ENCODE data around the gene ANKS6. TPM values are rescaled to one million over a fixed set of nuclear protein-coding genes. Genes with fewer than 3 reads are reported as not detected.

The ANKS6 gene
- polyA plus RNA-seq, 1 donor from 2014 or later: 16.6 TPM

GRCh38 chr9:98750364-98751060, 45.8 kb downstream of the ANKS6 start:
- H3K9ac ChIP-seq (ENCODE audit: low read length): no peak overlapping the region
- H3K9me3 ChIP-seq (ENCODE audit: low read length): no peaks in the 10 kb centered on the region
- no peak overlapping the region for H3K4me3 ChIP-seq (ENCODE audit: low read length)
- H3K79me2 ChIP-seq (replicated peaks; ENCODE audit: insufficient read depth, low read length): no peaks in the 10 kb centered on the region
- no peak overlapping the region for H3K27ac ChIP-seq (ENCODE audit: low read length)
- no peaks in the 10 kb centered on the region for H3F3A ChIP-seq (ENCODE audit: insufficient read depth, low read length, poor library complexity, severe bottlenecking)
- no peak for TF ChIP-seq CTCF (IDR thresholded peaks at IDR 0.05; ENCODE audit: poor library complexity, severe bottlenecking)
- no peak overlapping the region for H3K4me2 ChIP-seq (ENCODE audit: low read length)
- no peaks in the 10 kb centered on the region for H3K27me3 ChIP-seq (ENCODE audit: insufficient read depth, low read depth, low read length)
- H4K20me1 ChIP-seq (ENCODE audit: insufficient read depth): no peaks in the 10 kb centered on the region
- no peak overlapping the region for H2AFZ ChIP-seq (ENCODE audit: low read depth, low read length)
- no peaks in the 10 kb centered on the region for H3K9me2 ChIP-seq (ENCODE audit: insufficient read depth, low read length)
- no peaks in the 10 kb centered on the region for H3K36me3 ChIP-seq (ENCODE audit: insufficient read depth, low read length)

GRCh38 chr9:98747476-98747875, 48.9 kb downstream of the ANKS6 start:
- no peaks in the 10 kb centered on the region for H3F3A ChIP-seq (ENCODE audit: insufficient read depth, low read length, poor library complexity, severe bottlenecking)
- H3K36me3 ChIP-seq (ENCODE audit: insufficient read depth, low read length): no peaks in the 10 kb centered on the region
- H2AFZ ChIP-seq (ENCODE audit: low read depth, low read length): no peak overlapping the region
- no peak overlapping the region for H3K4me3 ChIP-seq (ENCODE audit: low read length)
- no peak overlapping the region for H3K9ac ChIP-seq (ENCODE audit: low read length)
- H4K20me1 ChIP-seq (ENCODE audit: insufficient read depth): no peaks in the 10 kb centered on the region
- no peaks in the 10 kb centered on the region for H3K27me3 ChIP-seq (ENCODE audit: insufficient read depth, low read depth, low read length)
- TF ChIP-seq POLR2AphosphoS5 (IDR thresholded peaks at IDR 0.05) (no peak), CTCF (IDR thresholded peaks at IDR 0.05; ENCODE audit: poor library complexity, severe bottlenecking) (no peak), EP300 (conservative IDR thresholded peaks at IDR 0.05; ENCODE audit: poor library complexity, severe bottlenecking) (no peak), EZH2 (IDR thresholded peaks at IDR 0.05; ENCODE audit: borderline replicate concordance, insufficient read depth, low read length, poor library complexity, severe bottlenecking) (no peak), RAD21 (conservative IDR thresholded peaks at IDR 0.05) (no peak), MXI1 (conservative IDR thresholded peaks at IDR 0.05; ENCODE audit: poor library complexity, severe bottlenecking) (no peak), SMC3 (conservative IDR thresholded peaks at IDR 0.05; ENCODE audit: poor library complexity) (no peak), REST (IDR thresholded peaks at IDR 0.05; ENCODE audit: borderline replicate concordance) (no peak), TAF1 (IDR thresholded peaks at IDR 0.05; ENCODE audit: low read depth) (no peak)
- no peaks in the 10 kb centered on the region for H3K9me3 ChIP-seq (ENCODE audit: low read length)
- H3K9me2 ChIP-seq (ENCODE audit: insufficient read depth, low read length): no peaks in the 10 kb centered on the region
- H3K79me2 ChIP-seq (replicated peaks; ENCODE audit: insufficient read depth, low read length): no peaks in the 10 kb centered on the region
- H3K4me2 ChIP-seq (ENCODE audit: low read length): no peak overlapping the region
- H3K27ac ChIP-seq (ENCODE audit: low read length): no peak overlapping the region

All from neural cell (in vitro differentiated cells).